Urothelium cell line (cell line): ENCODE results near the gene IL17RC.
"Not testable (repeated sequence)": the region's sequence is repeated elsewhere in the genome, so short reads cannot be mapped to it uniquely, and the experiment has no call there.

Source experiments
- DNase-seq: peaks from one replicate; pipeline ENCODE4 v3.0.0; 2011; ENCODE audit warnings: low spot score, mixed read lengths
- FAIRE-seq: peaks from 2 replicates; lab custom pipeline; 2011; peaks lifted over from hg19 to GRCh38; lab: Jason Lieb, UNC

IL17RC gene

DNA sequence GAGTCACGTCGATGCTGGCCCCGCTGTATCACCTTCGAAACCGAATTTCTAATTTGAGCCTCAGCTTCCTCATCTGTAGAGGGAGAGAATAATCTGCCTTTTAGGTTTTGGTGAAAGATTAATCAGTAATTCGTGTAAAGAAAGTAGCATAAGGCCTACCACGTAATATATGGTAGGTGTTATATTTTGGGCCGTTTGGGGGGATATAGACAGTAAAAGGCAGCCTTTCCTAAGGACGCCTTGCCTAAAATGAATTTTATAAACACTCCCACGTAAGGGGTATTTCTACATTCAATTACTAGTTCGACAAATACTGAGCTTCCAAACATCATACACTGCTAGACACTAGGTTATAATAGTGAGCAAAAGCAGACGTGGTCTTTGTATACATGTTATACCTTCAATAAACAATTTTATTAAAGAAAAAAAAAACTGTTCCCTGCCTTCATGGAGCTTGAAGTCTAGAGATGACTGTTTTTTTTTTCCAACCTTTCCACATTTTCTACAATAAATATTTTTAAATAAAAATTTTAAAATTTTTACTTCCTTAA, 25.8 kb upstream of the IL17RC start:
- DNase-seq (no peak), FAIRE-seq (no peak)

GRCh38 chr3:9893739-9894138, 23.2 kb upstream of the IL17RC start:
- no peak for FAIRE-seq

DNA sequence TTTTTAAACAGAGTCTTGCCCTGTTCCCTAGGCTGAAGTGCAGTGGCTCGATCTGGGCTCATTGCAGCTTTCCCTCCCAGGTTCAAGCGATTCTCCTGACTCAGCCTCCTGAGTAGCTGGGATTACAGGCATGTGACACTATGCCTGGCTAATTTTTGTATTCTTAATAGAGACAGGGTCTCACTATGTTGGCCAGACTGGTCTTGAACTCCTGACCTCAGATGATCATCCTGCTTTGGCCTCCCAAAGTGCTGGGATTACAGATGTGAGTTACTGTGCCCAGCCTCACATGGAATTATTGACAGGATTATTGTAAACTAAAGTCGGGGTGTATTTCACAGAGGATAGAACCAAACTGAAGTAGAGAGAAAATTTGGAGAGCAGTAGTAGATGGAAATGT, 21.2 kb upstream of the IL17RC start:
- not testable (repeated sequence) for FAIRE-seq, DNase-seq

More at GRCh38 chr3:9893739-9894138, 23.2 kb upstream of the IL17RC start:
- DNase-seq: no peak

DNA sequence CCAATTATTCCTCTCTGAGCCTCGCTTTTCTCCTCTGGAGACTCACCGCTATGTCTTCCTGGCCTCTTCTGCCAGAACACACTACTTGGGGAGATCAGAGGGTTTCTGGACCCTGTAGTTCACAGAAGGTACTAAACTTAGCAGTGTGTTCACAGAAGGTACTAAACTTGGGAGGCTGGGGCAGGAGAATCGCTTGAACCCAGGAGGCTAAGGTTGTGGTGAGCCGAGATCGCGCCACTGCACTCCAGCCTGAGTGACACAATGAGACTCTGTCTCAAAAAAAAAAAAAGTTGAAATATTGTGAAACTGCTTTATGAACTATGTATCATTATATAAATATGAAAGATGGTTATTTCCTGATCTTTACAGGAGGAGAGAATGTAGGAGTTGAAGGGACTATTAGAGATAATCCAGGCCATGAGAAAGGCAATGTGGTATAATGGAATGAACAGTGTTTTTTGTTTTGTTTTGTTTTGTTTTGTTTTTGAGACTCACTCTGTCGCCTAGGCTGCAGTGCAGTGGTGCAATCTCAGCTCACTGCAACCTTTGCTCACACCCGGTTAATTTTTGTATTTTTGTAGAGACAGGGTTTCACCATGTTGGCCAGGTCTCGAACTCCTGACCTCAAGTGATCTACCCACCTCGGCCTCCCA, 20.0 kb upstream of the IL17RC start:
- FAIRE-seq, DNase-seq: not testable (repeated sequence)

DNA sequence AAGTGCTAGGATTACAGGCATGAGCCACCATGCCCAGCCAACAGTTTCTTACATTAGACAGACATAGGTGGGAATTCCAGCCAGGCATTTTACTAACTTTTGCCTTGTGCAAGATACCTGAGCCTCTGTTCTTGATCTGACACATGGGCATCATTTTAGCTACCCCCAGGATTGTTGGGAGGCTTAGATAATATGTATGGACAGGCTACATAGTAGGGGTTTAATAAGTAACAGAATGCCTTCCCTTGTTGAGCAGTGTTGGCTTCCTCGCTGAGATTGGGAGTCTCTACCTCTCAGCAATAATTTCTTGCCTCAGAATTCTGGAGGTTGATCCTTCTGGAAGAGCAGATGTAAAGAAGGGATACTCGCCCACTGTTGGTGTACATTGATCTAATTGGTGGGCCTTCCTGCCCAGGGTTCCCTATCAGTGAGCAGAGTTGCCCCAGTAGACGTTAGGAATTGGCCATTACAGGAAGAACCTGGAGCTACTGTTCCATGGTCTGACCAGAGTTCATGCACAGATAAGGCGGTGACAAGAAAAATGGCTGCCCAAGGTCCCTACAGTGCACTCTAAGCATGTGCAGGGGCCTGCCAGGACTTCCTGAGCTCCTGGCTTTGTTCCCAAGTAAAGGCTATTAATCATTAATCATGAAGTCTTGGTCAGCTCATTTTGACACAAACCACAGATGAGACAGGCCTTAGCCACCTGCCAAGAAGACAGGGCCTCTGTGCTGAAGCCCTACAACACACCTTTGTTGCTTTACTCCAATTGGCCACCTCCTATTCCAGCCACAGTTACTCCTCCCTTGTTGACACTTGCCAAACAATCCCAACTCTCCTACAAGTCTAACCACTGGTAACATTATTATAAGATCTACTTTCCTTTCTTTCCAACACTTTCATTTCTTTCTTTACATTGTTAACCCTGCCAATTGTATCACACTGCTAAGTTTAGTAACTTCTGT, 19.2 kb upstream of the IL17RC start:
- no peak for FAIRE-seq
- peak; percentile 31 for DNase-seq

DNA sequence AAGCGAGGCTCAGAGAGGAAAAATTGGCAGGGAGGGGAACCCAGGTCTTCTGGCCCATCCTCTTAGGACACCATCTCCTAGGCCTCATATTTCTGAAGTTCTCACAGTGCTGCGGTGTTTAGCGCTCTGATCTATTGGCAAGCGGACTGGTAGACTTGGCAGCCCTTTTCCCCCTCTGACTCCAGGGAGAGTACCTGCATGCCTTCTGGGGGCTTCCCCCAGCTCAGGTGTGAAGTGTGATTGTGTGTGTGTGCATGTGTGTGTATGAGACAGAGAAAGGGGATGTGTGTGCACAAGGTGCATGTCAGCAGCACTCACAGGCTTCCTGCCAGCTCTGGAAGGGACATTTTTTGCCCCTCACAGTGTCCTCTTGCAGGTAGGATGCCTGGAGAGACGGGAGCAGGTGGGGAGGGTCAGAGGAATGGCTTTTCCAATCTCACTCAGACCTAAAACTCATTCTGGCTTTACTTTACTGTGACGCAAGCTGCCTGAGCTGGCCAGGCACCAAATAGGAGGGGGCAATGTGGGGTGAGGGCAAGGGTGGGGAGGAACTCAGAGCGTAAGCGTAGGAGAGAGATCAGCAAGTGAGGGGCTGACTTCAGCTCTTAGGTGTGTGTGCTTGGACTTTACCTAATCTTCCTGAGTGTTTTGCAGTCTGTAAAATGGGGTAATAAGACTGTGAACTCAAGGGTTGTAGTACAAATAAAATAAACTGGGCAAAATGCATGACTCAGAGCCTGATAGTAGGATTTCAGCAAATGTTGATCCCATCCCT, 18.2 kb upstream of the IL17RC start:
- FAIRE-seq (no peak), DNase-seq (no peak)

GRCh38 chr3:9899289-9899791, 17.6 kb upstream of the IL17RC start:
- FAIRE-seq: no peak

GRCh38 chr3:9900965-9901415, 15.9 kb upstream of the IL17RC start:
- not testable (repeated sequence) for FAIRE-seq, DNase-seq

More at GRCh38 chr3:9899289-9899791, 17.6 kb upstream of the IL17RC start:
- no peak for DNase-seq

GRCh38 chr3:9901967-9902366, 14.9 kb upstream of the IL17RC start:
- no peak for DNase-seq
- no peak for FAIRE-seq

GRCh38 chr3:9902372-9903237, 14.3 kb upstream of the IL17RC start, which contains the start of gene IL17RE:
Gene IL17RE (plus strand): TSS chr3:9902848. CDS start chr3:9902933, 85 bp downstream.
- FAIRE-seq (no peak), DNase-seq (no peak)

GRCh38 chr3:9903238-9903624, 13.7 kb upstream of the IL17RC start:
- no peak for FAIRE-seq
- no peak for DNase-seq

GRCh38 chr3:9903904-9904303, 13.0 kb upstream of the IL17RC start:
- no peak for FAIRE-seq

DNA sequence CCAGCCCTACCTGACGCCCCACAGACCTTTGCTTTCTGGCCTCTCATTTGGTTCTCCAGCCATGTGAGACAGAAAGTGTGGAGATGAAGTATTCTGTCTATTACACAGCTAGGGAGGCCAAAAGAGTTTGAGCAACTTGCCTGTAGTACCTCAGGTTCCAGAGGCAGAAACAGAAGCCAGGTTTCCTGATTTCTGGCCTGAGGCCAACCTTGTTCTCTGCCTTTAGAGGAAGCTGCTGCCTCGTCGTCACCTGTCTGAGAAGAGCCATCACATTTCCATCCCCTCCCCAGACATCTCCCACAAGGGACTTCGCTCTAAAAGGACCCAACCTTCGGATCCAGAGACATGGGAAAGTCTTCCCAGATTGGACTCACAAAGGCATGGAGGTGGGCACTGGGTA, 10.4 kb upstream of the IL17RC start:
- FAIRE-seq: no peak

More at GRCh38 chr3:9903904-9904303, 13.0 kb upstream of the IL17RC start:
- no peak for DNase-seq

DNA sequence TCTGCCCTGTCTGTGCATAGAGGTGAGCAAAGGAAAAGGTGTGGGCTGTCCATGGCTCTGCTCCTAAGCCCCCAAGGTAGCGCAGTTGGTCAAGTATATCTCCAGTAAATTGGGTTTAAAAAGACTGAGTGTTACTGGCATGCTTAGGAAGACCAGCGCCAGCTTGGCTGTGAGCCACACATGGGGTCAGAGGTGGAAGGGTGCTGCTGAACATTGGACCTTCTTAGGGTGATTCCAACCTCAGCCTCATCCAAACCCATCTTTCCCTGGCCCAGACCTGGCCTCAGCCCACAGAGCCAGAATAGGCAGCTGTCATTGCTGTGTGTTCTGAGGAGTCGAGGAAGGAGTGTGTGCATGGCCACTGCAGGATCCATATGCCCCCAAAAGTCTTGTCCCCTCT, 8.6 kb upstream of the IL17RC start:
- DNase-seq (no peak), FAIRE-seq (no peak)

More for the DNA sequence above, 10.4 kb upstream of the IL17RC start:
- DNase-seq: no peak

GRCh38 chr3:9909221-9910013, 7.5 kb upstream of the IL17RC start:
- no peak for DNase-seq
- FAIRE-seq: no peak

- DNase-seq (no peak), FAIRE-seq (no peak)
Measured at GRCh38 chr3:9911863-9912262, 5.0 kb upstream of the IL17RC start.

GRCh38 chr3:9912294-9912935, 4.5 kb upstream of the IL17RC start:
- DNase-seq (no peak), FAIRE-seq (no peak)

- FAIRE-seq (no peak), DNase-seq (no peak)
Measured at GRCh38 chr3:9913601-9914000, 3.3 kb upstream of the IL17RC start.
